Measurements from ENCODE around the gene PSORS1C1.
"Not testable (repeated sequence)": the region's sequence is repeated elsewhere in the genome, so short reads cannot be mapped to it uniquely, and the experiment has no call there.

Gene PSORS1C1

DNA sequence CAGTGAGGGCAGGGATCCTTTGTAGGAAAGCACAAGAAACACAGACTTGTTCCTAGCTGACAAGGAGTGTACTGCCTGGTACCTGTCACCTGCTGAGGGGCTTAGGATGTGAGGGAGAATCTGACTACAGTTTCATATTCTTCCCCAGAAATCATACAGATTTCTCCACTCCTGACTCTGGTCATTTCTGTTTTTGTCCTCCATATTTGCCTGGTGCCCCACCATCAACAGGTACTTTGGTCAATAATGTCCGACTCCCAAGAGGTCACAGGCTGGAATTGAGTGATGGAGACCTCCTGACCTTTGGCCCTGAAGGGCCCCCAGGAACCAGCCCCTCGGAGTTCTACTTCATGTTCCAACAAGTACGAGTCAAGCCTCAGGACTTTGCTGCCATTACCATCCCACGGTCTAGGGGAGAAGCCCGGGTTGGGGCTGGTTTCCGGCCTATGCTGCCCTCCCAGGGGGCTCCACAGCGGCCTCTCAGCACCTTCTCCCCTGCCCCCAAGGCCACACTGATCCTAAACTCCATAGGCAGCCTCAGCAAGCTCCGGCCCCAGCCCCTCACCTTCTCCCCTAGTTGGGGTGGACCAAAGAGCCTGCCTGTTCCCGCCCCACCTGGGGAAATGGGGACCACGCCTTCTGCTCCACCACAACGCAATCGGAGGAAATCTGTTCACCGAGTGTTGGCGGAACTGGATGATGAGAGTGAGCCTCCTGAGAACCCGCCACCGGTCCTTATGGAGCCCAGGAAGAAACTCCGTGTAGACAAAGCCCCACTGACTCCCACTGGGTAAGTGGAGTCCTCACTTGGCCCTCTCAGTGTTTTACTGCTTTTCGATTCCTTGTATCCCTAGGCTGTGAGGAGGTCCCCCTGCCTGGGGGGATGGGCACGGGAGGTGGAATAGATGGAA lies 46.9 kb downstream of the PSORS1C1 start:
- DNase-seq: no peak

DNA sequence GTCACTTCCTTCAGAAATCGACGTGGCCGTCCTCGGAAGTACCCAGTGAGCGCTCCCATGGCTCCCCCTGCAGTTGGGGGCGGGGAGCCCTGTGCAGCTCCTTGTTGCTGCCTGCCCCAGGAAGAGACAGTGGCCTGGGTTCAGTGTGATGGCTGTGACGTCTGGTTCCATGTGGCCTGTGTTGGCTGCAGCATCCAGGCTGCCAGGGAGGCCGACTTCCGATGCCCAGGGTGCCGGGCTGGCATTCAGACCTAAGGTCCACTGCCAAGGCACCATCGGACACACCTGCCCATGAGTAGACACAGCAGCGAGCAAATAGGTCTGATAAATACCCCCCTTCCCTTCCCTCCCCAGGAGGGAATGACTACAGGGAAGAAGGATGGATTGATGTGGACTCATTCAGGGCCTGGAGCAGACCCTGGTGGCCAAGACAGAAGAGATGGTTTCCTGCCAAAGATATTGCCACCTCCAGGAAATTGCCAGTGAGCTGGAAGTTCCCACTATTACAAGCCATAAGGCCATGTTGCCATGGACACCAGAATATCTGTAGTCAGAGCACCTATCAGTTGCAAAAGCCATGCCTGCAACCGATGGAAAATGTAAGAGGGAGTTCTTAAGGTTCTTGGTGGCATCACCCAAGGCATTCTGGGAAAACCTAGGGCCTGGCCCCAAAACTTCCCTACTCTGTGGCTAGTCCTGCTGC lies 48.0 kb downstream of the PSORS1C1 start:
- no peak for DNase-seq

DNA sequence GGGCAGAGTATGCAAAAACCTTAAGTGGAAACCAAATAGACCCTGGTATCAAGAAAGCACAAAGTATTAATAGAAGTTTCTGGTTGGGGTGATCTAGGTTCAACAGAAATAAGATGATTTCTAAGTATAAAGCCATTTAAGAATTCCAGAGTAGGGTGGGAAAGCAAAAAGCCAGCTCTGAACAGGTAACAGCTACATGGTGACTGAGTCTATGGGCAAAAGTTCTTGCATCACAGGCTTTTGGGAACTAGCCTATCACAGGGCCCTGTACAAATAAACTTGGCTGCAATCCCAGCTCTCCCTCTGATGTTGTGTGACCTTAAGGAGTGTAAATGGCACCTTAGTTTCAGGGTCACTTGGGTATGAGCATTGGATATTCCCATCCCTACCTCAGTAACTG lies 49.3 kb downstream of the PSORS1C1 start:
- DNase-seq: no peak

DNA sequence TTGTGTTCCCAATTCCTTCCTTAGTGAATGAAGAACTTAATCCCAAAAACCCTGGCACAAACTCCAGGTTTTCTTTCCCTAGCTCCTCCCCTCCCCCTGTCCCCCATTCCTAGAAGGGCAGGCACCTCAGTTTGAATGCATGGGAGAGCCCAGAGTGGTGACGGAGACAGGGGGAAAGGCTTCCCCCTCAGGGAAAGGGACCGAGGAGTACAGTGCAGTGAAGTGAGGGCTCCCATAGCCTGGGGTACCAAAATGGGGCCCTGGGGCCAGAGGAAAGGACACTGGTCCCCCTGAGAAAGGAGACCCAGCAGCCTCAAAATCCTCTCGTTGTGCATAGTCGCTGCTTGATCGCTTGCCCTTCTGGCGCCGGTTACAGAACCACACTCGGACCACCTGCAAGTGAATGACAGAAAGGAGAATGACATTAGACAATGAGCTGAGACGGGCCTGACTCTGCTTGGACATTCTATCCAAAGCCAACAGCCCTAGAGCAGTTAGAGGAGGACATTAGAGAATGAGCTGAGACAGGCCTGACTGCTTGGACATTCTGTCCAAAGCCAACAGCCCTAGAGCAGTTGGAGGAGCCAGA lies 50.0 kb downstream of the PSORS1C1 start:
- DNase-seq: not testable (repeated sequence)

DNA sequence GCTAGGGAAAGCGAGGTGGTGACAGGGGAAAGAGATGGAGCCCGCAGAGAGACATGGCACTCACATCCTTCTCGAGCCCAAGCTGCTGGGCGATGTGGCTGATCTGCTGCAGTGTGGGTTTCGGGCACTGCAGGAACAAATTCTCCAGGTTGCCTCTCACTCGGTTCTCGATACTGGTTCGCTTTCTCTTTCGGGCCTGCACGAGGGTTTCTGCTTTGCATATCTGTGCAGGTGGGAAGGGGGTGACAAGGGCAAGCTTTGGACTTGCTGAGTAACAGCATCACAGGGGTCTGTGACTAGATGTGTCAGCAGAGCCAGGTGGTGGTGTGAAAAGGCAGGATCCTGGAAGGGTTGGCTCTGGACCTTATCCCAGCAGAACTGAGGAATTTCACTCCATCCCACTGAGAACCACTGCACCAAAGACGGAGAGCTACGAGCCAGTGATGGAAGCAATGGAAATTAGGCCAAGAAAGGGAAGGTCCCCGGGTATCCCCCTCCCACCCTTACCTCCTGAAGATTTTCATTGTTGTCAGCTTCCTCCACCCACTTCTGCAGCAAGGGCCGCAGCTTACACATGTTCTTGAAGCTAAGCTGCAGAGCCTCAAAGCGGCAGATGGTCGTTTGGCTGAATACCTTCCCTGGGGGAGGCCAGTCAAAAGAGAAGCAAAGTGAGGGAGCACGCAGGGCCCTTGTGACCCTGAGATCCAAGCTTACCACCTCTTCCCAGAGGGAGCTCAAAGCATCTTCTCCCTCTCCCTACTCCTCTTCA lies 50.6 kb downstream of the PSORS1C1 start:
- DNase-seq: not testable (repeated sequence)

DNA sequence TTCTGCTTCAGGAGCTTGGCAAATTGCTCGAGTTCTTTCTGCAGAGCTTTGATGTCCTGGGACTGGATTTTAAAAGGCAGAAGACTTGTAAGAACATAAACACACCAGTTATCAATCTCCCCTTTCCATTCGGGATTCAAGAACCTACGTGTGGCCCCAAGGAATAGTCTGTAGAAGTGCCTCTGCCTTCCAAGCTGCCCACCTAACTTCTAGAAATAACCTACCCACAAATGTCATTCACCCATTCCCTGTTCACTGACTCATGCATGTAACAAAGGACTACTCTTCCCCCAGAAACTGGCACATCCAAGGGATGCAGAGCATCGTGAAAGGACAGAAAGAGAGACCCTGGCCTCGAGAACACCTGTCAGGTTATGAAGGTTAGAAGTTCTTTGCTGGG lies 51.4 kb downstream of the PSORS1C1 start:
- no peak for DNase-seq

DNA sequence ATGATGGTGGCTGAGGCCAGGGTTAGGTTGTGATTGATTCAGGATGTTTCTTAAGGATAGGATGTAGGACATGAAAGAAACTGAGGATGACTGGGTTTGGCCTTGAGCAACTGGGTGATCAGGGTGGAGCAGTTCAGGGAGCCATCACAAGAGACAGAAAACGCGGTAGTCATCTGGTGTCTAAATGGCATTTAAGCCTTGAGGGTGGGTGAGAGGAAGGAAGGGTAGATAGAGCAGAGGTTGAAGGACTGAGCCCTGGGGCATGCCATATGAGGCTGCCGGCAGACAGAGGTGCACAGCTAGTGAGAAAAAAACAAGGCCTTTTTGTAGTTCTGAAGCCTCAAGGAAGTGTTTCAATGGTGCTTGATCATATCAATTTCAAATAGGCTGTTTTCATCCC lies 54.0 kb downstream of the PSORS1C1 start:
- no peak for DNase-seq

DNA sequence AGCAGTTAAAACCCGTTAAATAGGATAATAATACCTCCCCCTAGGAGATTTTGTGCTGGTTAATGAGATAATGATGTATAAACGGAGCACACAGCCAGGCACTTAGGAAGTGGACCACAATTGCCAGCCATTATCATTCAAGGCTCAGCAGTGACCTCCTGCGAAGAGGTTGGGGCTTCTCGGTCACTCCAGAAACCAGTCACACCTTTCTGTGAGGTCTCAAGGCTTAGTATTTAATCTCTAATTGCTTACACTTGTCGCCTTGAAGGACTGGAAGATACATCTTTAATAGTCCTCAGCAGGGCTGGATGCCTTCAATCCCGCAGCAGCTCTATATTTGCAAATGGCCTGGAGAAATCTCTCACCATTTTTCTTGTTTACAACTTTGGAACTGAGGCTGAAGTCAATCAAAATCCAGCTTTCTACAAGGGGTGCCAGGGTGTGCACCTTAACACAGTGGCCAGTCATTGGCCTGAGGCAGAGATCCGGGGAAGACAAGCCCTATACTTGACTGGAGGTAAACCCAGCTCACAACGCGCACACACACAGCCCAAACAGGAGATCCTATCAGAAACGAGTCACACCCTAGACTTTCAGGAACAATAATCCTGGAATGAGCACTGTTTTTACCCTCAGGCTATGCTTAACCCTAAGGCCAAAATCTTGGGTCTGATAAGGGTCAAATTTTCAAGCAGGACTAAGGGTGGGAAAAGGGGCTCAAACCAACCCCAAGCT lies 54.7 kb downstream of the PSORS1C1 start:
- DNase-seq: no peak

DNA sequence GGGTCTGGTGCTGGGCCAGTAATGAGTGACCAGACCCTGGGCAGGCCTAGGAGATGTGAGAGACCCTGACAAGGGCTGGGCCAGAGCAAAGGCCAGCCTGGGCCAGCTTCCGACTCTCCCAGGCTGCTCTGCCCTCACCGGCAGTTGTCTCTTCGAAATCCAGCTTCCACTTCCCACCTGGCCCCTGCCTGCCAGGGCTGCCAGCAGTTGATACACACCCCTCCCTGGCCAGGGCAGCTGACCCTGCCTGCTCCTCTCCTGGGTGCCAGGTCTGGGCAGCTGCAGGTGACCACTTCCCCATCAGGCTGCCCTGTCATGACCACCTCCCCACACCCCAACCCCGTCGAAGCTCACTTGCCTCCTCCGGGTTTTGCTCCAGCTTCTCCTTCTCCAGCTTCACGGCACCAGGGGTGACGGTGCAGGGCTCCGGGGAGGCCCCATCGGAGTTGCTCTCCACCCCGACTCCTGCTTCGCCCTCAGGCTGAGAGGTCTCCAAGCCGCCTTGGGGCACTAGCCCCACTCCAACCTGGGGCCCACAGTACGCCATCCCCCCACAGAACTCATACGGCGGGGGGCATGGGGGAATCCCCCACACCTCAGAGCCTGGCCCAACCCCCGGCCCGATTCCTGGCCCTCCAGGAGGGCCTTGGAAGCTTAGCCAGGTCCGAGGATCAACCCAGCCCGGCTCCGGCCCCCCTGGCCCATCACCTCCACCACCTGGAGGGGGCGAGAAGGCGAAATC lies 55.4 kb downstream of the PSORS1C1 start:
- peak; percentile 3 for DNase-seq

DNA sequence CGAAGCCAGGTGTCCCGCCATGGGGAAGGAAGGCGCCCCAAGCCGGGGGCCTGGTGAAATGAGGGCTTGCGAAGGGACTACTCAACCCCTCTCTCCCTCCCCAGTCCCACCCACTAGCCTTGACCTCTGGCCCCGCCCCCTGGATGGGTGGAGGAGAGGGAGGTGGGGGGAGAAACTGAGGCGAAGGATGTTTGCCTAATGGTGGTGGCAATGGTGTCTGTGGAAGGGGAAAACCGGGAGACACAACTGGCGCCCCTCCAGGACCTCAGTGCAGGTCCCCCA lies 55.9 kb downstream of the PSORS1C1 start, which contains the start of gene POU5F1:
Gene POU5F1 (minus strand): TSS at position 83 of the 282 bp plus-strand sequence. CDS start 62 bp downstream, at position 21.
- peak; percentile 3 for DNase-seq

DNA sequence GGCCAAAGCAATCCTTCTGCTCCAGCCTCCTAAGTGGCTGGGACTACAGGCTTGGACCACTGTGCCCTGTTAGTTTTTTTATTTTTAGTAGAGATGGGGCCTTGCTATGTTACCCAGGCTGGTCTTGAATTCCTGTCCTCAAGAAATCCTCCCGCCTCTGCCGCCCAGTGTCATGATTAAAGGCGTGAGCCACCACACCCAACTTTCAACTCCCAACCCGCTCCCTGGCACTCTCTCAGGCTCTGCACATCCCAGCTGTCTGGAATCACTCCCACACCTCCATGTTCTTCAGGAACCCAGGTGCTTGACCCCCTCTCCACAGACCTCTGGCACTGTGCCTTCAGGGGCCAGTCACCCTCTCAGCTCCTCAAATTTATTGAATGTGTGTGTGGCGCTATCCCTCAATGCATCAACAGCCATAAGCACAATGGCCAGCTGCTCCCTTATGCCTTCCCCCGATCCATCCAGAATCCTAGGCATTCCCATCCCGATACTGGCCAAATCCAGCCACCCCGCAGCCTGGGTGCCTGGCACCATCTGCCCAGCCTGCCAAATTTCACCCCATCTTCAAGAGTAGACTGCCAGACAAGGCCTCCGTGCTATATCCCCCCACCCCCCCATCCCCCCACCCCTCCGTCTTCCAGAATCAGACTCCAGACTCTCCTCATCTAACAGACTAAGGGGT lies 56.5 kb downstream of the PSORS1C1 start:
- DNase-seq: peak; percentile 4

DNA sequence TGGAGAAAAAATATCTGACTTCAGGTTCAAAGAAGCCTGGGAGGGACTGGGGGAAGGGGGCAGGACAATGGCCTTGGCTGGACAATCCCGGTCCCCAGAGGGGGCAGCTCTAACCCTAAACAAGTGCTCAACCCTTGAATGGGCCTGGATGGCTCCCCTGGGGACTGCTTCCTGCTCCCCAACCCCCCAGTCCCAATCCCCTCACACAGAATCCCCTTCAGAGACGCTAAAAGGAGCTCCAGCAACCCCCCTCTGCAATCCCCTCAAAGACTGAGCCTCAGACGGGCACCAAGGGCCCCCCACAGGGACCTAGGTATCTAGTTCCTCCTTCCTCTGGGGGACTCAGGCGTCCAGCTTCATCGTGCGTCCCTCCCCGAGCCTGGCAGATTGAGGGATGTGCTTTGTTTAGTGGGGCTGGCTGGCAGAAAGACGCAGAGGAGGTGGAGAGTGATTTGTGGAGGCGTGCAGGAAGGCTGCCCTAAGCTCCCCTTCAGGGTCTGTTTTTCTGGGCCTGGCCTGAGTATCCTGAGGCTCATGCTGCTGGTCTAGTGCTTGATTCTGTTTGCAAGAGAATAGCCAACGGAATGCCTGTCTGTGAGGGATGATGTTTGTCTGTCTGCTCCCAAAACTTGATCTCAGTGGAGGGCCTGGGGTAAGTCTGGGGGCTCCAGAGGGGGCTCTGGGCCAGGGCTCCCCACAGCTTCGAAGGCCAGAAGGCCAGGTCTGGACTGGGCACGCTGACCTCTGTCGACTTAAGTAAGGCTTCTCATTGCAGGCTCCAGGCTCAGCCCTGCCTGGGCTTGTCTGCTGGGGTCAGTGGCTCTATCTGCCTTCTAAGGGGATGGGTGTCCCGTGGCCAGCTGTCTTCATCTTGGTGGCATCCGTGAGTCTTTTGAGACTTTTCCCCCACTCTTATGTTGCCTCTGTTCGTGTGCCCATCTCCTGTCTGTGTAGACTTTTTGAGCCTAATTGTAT lies 57.6 kb downstream of the PSORS1C1 start:
- peak; percentile 7 for DNase-seq

DNA sequence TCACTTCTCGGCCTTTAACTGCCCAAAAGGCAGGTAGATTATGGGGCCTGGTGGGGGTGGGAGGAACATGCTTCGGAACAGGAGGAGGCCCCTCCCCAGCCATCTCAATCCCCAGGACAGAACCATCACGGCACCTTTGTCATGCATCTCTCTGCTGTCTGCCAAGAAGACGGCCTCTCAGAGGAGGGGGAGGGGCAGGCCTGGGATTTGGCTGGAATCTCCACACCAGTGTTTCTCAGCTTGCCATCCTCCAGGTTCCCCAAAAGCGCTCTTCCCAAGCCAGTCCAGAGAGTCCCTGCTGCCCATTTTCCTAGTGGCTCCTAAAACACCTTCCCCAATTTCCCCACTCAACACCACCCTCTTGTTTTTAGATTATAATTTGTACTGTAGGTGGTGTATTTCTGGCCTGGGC lies 58.4 kb downstream of the PSORS1C1 start:
- DNase-seq: no peak

DNA sequence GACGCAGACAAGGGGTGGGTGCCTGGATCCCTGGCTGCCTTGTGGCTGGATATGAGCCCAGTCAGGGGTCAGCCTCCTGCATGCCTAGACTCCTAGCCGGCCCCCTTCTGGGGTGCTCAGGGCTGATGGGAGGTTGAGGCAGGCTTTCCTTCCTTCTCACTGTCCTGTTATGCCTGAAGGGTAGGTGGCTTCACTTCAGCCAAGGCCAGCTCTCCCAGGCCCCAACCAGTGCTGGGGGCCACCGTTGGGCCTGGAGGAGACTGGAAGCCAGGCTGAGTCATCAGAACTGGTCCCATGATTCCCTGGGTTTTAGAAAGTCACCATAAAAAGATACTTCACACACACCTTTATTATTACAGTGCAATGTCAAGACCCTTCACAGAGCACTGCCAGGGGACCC lies 58.8 kb downstream of the PSORS1C1 start:
- no peak for DNase-seq

DNA sequence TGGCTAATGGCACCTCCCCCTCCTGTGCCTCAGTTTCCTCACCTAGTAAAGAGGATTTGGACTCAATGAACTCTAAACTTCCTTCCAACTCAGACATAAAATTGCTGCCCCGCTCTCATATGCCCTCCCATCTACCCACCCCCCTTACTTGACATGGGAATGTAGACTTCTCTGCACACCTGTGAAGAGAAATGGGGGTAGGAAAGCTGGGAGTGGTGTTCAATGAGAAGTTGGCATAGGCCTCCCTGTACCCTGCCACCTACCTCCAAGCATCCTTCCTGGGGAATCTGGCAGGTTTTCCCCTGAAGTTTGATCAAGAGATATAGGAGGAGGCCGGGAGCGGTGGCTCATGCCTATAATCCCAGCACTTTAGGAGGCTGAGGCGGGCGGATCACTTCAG lies 59.8 kb downstream of the PSORS1C1 start:
- no peak for DNase-seq

DNA sequence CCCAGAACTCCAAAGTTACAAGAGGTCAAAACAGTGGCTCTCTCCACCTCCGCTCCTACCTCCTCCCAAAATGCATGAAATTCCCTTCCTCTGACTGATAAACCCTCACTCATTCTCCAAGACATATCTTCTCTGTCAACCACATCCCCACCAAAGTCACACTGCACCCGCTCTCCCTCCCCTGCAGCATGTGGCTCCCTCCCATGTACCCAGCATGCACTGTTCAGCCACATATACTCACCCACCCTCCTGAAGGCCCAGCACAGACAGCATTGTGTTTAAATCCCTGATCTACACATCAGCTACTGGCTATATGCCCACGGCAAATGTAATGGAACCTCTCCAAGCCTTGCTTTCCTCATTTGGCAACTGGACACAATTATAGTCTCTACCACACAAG lies 61.4 kb downstream of the PSORS1C1 start:
- peak; percentile 59 for DNase-seq

DNA sequence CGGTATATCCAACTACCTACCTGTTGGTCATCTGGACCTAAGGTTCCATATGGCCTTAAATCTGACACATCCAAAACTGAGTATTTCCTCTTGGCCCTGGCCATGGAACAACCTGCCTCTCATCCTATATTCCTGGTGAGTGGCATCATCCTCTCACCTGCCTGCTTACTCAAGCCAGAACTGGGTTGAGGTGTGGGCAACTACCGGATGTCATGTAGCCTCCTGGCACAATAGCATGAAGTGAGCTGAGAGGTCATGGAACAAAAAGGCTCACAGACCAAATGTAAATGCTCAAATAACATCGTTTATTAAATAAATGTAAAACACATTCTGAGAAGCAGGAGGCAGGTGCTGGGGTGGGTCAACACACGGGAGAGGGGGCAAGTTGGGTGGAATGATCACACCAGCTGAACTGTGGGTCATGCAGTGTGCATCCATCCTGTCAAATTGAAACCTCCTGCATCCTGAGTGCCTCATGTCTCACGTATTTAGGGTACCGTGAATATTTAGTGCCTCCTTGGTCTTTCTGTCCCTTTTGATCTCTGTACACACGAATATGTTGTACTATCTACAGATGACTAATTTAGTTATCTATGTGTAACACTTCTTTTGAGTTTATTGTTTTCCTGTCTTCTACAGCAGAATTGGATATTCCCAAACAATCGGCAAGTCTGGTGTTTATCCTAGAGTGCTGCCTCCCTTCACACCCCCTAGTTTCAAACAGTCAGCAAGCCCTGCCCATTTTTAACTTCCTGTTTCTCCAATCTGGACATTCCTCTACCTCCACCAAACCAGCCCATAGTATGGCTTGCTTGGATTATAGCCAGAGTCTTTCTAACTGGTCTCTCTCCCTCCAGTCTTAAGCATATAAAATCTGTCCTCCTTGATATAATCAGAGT lies 63.8 kb downstream of the PSORS1C1 start:
- DNase-seq: peak; percentile 2

DNA sequence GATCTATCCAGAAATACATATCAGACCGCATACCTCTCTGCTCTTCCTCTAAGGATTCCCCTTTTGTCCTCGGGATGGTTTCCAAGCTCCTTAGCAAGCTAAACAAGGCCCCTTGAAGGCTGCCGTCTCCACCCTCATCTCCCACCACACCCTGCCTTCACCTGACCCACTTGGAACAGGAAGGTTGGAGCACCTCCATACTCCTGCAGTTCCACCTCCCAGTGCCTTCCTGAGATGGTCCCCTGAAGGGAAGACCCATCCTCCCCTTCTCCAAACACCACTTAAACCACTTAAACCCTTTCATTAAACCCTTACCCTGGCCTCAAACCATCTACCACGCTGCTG lies 64.4 kb downstream of the PSORS1C1 start:
- no peak for DNase-seq

DNA sequence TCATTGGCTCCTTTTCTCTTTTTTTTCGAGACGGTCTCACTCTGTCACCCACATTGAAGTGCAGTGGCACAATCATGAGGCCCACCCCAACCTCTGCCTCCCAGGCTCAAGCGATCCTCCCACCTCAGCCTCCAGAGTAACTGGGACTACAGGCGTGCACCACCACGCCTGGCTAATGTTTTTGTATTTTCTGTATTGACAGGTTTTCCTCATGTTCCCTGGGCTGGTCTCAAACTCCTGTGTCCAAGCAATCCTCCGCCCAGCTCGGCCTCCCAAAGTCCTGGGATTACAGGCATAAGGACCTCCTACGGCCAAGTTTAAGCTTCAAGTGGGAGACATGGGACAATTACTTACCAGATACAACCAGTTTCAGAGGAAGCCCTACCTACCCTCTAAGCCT lies 65.3 kb downstream of the PSORS1C1 start:
- DNase-seq: no peak

Data from 8988T (cell line).